Measurements from ENCODE around the gene CRYBB1.

The CRYBB1 gene

DNA sequence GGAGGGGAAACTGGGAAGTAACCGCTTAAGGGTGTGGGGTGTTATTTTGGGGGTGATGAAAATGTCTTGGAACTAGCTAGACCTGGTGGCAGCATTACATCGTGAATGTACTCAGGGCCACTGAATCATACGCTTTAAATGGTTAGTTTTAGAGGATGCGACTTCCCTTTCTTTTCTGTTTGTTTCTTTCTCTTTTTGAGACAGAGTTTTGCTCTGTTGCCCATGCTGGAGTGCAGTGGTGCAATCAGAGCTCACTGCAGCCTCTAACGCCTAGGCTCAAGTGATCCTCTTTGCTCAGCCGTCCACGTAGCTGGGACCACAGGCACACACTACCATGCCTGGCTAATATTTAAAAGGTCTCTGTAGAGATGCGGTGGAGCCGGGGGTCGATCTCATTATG, 34.0 kb upstream of the CRYBB1 start:
- peaks cover 0 to 65% of the 10 kb centered on the region in 2 donors for H3K27me3 ChIP-seq

DNA sequence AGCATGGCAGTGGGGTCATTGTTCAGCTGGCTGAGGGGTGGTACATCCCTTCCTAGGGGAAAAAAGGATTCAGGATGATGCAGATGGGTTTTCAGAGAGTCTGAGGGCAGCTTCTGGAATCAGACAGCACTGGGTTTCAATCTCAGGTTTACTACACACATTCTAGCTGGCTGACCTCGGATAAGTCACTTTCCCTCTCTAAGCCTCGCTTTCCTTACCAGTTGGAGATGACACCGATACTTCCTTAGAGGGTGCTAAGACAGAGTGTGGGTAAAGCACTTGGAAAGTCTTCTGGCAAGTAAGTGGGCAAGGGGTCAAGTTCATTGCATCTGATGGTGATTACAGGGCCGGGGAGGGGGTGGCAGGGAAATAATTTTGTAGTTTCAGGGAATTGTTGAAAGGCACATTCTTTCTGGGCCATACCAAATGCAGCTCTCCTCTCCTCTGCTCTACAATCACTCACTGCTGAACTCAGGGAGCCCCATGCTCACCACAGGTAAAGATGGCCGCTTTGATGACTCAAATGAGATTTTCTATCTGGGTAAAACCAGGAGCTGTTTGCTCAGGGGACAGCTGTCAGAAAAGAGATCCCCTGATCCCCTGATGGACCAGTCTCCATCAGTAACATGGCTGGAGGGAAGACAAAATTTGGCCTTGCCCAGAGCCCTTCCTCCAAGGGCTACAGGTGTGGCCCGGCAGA, 33.0 kb upstream of the CRYBB1 start:
- H3K27me3 ChIP-seq = peaks cover 0 to 63% of the 10 kb centered on the region in 2 donors
- no peaks in the 10 kb centered on the region for H3K9me3 ChIP-seq
- DNase-seq = no peak
- TF ChIP-seq, protein P1, sequence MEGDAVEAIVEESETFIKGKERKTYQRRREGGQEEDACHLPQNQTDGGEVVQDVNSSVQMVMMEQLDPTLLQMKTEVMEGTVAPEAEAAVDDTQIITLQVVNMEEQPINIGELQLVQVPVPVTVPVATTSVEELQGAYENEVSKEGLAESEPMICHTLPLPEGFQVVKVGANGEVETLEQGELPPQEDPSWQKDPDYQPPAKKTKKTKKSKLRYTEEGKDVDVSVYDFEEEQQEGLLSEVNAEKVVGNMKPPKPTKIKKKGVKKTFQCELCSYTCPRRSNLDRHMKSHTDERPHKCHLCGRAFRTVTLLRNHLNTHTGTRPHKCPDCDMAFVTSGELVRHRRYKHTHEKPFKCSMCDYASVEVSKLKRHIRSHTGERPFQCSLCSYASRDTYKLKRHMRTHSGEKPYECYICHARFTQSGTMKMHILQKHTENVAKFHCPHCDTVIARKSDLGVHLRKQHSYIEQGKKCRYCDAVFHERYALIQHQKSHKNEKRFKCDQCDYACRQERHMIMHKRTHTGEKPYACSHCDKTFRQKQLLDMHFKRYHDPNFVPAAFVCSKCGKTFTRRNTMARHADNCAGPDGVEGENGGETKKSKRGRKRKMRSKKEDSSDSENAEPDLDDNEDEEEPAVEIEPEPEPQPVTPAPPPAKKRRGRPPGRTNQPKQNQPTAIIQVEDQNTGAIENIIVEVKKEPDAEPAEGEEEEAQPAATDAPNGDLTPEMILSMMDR (IDR thresholded peaks at IDR 0.05) = no peak
- no peak overlapping the region for H3K27ac ChIP-seq
- H3K4me1 ChIP-seq = no peaks in the 10 kb centered on the region
- H3K4me3 ChIP-seq = no peak overlapping the region
- no peaks in the 10 kb centered on the region for H3K36me3 ChIP-seq
- intact Hi-C loops (cut with DNase I; ENCODE audit: low total_unique reads) = no loop called here

More for the DNA sequence above, 34.0 kb upstream of the CRYBB1 start:
- H3K9me3 ChIP-seq = no peaks in the 10 kb centered on the region
- no peak overlapping the region for H3K27ac ChIP-seq
- TF ChIP-seq, protein P1 (IDR thresholded peaks at IDR 0.05) = no peak
- peaks cover 0 to under 1% (median 0%) of the 10 kb centered on the region in 4 donors for H3K4me1 ChIP-seq
- H3K4me3 ChIP-seq = no peak overlapping the region
- no peak for DNase-seq
- intact Hi-C loops (cut with DNase I; ENCODE audit: low total_unique reads) = no loop called here
- H3K36me3 ChIP-seq = no peaks in the 10 kb centered on the region

DNA sequence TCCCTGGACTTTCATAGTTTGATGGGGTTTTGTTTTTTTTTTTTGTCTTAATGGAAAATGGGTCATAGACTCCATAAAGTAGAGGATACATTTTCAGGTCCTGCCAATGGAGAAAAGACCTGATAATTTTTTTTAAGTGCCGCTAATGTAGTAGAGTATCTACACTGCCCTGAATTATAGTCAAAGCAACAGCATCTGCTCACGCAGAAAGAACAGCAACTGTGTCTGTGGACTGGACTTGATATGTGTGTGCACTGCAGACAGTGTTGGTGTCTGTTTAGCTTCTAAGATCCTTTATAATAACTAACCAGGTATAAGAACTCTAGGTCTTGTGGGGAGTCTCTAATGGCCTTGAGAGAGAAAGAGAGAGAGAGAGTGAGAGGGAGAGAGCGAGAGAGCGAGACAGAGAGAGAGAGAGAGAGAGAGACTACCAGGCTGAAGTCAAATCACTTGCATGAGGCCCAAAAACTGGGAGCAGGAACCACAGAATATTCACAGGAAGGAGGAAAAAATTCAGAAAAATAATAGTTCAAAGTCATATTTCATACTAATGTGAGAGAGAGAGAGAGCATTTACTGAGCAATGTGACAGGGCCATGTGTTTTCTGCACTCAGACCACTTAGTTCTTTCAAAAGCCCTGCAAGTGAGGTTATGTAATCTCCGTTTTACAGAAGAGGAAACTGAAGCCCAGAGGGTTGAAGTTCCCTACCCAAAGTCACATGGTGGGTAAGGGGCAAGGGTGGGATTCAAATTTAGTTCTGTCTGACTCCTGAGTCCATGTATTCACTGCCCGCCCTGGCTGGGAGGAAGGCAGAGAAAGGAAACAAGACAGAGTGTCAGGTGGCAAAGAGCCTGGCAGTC, 30.9 kb upstream of the CRYBB1 start:
- peaks cover 0 to 57% of the 10 kb centered on the region in 2 donors for H3K27me3 ChIP-seq
- TF ChIP-seq, protein P1 (IDR thresholded peaks at IDR 0.05) = no peak
- intact Hi-C loops (cut with DNase I; ENCODE audit: low total_unique reads) = no loop called here
- no peak overlapping the region for H3K4me3 ChIP-seq
- H3K4me1 ChIP-seq = peaks cover 0 to 8% (median 3%) of the 10 kb centered on the region in 4 donors
- no peak overlapping the region for H3K27ac ChIP-seq
- no peak for DNase-seq
- no peaks in the 10 kb centered on the region for H3K36me3 ChIP-seq
- no peaks in the 10 kb centered on the region for H3K9me3 ChIP-seq

DNA sequence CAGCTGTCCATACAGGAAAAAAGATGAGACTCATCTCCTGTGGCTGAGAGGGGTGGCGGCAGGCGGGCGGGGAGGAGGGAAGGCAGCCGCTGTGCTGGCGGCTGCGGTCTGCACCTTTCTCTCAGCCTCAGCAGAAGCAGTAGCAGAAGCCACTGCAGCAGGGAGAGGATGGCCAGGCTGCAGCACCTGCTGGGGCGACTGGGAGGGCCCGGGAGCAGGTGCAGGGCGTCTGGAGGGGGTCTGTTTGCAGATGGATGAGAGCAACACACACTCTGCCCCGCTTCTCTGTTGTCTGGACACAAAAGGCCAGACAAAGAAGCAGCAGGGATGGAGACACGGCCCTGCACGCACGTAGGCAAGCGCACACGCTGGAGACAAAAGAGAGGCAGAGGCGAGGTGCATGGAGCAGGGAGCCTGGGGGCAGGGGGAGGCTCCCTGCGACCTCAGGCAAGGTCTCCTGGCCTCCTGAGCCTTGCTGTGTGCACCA, 30.2 kb upstream of the CRYBB1 start:
- Histone ChIP-seq H3K27me3 (peaks cover 0 to 58% of the 10 kb centered on the region in 2 donors), H3K4me3 (no peak overlapping the region), H3K27ac (no peak overlapping the region), H3K4me1 (peaks cover 0 to 8% (median 3%) of the 10 kb centered on the region in 4 donors), H3K36me3 (no peaks in the 10 kb centered on the region), H3K9me3 (no peaks in the 10 kb centered on the region)
- intact Hi-C loops (cut with DNase I; ENCODE audit: low total_unique reads) = no loop called here
- DNase-seq = no peak
- TF ChIP-seq, protein P1 (IDR thresholded peaks at IDR 0.05) = no peak

DNA sequence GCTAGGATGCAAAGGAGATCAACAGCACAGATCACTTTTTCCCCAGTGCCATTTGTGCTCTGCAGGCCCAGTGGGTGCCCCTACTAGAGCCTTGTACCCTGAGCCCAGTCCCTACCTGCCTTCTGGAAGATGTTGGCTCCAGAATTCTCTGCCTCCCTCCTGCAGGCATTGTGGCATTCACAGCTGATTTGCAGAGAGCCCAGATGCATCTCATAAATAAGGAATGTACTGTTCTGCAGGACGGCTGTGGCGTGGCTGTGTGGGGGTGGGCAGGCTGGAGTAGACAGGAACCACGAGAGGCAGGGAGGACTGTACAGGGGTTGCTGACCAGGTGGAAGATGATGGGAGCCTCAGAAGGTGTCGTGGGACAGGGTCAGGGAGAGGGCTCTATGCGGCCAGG, 28.3 kb upstream of the CRYBB1 start:
- Histone ChIP-seq H3K4me1 (peaks cover 0 to 8% (median 3%) of the 10 kb centered on the region in 4 donors), H3K9me3 (no peaks in the 10 kb centered on the region)
- DNase-seq = no peak

More for the DNA sequence above, 28.3 kb upstream of the CRYBB1 start:
- Histone ChIP-seq H3K4me3 (no peak overlapping the region), H3K27me3 (peaks cover 0 to 52% of the 10 kb centered on the region in 2 donors), H3K27ac (no peak overlapping the region), H3K36me3 (no peaks in the 10 kb centered on the region)
- intact Hi-C loops (cut with DNase I; ENCODE audit: low total_unique reads) = no loop called here
- TF ChIP-seq, protein P1 (IDR thresholded peaks at IDR 0.05) = no peak
